Caki2 (cell line): ENCODE results near the gene CFI. TPM values are rescaled to one million over a fixed set of nuclear protein-coding genes. Genes with fewer than 3 reads are reported as not detected.

ENCODE experiments used
- DNase-seq: peaks from one replicate; pipeline ENCODE4 v3.0.0-alpha.2; 2015; ENCODE audit warnings: low read depth
- in situ Hi-C: cut with HindIII; loops from 2 replicates; pipeline ENCODE4 v1.10.0; 2016; ENCODE audit warnings: low sequenced_read_pairs, low pct_unique_long_range_greater_than_20kb, mixed read lengths
- total RNA-seq: library from RNA; depleted of rRNA; stranded (reverse); fragments of >200 nt; shearing (Covaris generic); gene quantifications from 2 replicates; pipeline ENCODE4 v1.2.3, GENCODE V29; 2014; ENCODE audit warnings: low replicate concordance; rRNA removed

CFI gene
- 1.6 TPM in 1 of 2 replicates, not detected in the other for total RNA-seq

DNA sequence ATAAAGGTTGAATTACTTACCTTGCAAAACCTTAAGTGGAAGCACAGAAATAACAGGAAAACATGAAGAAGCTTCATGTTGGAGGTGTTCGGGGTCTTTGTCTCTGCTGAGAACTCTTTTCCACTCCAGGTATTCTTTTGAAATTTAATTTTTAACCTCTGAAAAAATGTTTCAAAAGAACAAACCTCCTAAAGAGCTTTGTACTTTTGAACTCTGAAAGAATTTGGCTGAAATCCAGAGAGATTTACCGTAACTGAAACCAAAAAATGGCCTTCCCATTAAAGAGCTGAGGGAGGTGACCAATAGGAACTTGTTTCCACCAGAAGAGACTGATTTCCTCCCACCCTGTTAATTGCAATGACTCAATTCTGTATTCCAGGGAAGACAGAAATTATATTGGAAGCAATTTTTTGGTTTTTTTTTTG lies at the start of gene CFI:
CFI (minus strand) TSS at position 105 of the 425 bp plus-strand sequence; CDS start at position 77, 28 bp downstream.
- DNase-seq = peak; percentile 14
- in situ Hi-C loops = loop anchor here (25.0 kb wide), 1 partner anchor 365 kb away; the partner anchor contains the start of gene SEC24B

DNA sequence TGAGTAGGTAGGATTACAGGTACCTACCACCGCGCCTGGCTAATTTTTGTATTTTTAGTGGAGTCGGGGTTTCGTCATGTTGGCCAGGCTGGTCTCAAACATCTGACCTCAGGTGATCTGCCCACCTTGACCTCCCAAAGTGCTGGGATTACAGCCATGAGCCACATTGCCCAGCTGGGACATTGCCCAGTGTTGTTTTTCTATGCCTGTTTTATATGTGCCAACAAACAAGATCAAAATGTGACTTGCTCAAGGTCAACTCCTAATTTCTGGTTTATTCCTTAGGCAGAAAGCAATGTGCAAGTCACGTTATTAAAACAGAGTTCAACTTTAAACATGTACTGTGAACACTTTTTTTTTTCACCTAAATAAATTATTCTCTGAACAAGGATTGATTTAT lies 48.8 kb upstream of the CFI start:
- no peak for DNase-seq
- in situ Hi-C loops = no loop called here

DNA sequence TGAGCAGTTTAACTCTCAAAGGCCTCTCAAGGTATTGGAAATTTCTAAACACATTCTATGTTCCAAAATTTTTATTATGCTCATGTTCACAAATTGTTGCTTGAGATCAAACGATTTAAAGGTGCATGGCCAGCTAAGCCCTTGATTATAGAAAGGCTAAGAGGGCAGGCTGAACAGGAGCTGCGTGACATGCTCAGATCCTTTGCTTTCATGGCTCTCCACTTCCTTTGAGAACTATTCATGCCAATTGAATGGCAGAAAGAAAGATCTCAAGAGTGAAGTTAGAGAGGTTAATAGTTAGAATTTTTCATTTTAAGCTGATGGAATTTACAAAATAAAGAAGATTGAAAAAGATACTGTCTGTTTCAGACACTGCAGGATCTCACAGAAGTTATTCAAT lies 46.7 kb upstream of the CFI start:
- in situ Hi-C loops = no loop called here
- no peak for DNase-seq

DNA sequence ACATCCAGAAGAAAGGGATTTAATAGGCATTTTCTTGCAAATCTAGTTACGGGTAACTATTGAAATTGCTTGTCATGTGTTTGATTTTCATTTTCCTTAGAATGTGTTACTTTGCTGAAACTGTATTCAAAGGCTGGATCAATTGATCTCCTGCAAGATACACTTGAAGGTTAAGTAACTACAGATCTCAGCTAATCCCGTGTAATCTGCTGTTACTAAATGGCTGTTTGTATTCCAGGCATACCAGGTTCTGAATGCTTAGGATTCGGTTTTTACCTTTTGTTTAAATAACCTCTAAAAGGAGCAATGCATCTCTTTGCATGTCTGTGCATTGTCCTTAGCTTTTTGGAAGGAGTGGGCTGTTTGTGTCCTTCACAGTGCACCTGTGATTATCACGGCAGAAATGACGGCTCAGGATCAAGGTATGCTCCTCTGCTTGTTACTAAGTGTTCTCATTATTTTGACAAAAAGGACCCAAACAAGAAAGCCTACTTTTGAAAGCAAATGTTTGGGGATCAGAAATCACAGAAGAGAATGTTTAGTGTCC lies 46.2 kb upstream of the CFI start, which contains the start of gene LRIT3:
LRIT3 (plus strand) TSS at position 212 of the 547 bp plus-strand sequence; CDS start at position 307, 95 bp downstream.
- in situ Hi-C loops = no loop called here
- DNase-seq = no peak

DNA sequence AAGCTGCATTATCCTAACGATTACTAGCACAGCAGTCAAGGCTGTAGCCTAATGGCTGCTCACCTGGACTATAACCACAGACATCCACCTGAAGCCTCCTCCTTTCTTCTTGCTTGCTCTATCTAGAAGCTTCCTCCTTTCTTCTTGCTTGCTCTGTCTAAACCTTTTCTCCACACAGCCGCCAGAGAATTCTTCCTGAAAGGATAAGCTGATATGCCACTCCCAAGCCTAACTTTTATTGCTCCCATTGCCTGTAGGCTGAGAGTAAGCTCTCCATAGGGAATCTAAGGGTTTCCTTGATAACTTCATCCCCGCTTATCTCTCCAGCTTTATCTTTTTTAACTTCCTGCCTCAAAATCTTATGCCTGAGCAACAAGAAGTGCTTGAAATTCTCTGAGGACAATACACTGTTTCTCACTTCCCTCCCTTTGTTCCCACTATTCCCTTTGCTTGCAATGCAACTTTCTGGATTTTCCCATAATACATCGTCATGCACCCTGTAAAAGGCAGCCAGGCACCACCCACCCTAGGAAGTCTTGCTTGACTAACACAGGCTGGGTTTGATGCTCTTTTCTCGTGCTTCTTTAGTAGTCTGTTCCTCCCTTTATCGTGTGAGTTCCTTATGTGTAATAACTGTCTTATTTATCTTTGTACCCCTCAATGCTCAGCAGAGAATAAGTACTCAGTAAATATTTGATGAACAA lies 44.7 kb upstream of the CFI start:
- in situ Hi-C loops = no loop called here
- no peak for DNase-seq

DNA sequence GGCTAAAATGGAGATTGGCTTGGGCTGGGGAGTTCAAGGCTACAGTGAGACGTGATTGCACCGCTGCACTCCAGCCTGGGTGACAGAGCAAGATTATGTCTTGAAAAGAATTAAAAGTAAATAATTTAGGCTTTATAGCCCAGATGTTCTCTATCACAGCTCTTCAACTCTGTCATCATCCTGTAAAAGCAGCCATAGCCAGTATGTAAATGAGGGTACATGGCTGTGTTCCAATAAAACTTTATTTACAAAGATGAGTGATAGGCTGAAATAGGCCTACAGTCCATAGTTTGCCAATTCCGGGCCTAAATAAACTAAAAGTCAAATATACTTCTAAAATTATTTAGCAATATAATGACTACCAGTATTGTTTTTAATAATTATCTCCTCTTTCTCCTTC lies 35.2 kb upstream of the CFI start:
- in situ Hi-C loops = no loop called here
- DNase-seq = no peak

DNA sequence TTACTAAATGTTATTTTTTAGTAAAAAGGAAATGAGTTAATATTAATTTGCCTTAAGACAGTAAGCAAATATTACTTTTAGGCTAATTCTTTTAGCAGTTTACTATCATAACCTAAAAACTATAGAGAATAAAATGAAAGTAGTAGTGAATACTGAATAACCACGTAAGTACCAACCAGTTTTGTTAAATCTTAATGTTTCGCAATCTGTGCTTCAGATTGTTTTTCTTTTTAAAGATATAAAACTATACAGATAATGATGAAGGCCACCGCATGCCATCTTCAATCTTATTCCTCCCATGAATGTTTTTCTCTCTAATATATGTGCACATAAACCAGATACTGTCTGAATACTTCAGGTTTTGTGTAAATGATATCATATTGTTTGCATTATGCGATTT lies 32.0 kb upstream of the CFI start:
- in situ Hi-C loops = no loop called here
- no peak for DNase-seq

DNA sequence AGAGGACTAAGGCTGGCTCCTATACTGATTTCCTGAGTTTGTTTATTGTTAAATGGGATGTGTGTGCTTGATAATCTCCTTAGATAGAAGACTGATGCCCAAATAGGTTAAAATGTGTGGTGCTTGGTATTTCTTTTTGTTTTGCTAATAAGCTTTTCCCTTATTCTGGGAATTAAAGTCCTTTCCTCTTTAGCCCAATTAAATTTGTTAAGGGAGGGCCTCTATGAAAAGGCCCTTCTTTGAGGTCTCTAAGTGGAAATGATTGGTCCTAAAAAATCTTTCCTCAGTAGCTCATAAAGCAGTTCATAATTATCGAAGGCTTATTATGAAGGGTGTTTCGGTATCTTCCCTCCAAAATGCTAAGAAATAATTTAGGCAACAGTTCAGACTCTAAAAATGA lies 25.9 kb upstream of the CFI start, which contains the start of gene RRH:
RRH (plus strand) TSS at position 301 of the 400 bp plus-strand sequence; CDS start at position 357, 56 bp downstream.
- DNase-seq = no peak
- in situ Hi-C loops = no loop called here

DNA sequence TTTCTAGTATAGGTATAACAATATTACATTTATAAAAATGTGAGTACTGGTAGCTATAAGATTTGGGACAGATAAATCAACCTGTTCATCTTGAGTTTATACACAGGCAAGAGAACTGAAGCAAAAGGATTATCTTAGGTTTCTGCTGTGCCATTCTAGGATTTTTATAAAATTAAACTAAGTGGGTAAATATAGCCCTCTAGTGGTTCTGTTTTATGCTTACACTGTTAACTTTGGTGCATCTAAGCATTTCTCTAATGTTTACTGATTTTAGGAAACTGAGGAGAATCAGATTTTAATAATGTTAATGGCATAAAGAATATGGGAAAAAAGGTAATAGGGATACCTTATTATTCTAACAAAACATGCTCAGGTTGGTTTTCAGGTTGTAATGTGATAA lies 24.9 kb upstream of the CFI start:
- in situ Hi-C loops = no loop called here
- DNase-seq = no peak

DNA sequence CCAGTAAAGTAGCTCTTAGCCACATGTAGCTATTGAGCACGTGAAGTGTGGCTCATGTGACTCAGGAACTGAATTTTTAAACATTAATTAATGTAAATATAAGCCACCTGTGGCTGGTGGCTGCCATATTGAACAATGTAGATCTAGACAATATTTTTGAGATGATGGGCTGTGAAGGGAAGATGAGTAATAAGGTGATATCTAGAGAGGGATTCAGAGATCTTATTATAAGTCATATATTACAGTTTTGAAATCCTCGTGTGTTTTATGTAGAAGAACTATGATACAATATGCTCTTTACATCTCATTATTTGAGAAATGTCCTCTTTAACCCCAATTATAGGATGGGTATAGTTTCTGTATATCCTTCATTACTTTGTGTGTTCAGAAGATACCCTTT lies 19.4 kb upstream of the CFI start:
- no peak for DNase-seq
- in situ Hi-C loops = loop anchor here (25.0 kb wide), 1 partner anchor 384 kb away; the partner anchor contains the start of gene SEC24B

DNA sequence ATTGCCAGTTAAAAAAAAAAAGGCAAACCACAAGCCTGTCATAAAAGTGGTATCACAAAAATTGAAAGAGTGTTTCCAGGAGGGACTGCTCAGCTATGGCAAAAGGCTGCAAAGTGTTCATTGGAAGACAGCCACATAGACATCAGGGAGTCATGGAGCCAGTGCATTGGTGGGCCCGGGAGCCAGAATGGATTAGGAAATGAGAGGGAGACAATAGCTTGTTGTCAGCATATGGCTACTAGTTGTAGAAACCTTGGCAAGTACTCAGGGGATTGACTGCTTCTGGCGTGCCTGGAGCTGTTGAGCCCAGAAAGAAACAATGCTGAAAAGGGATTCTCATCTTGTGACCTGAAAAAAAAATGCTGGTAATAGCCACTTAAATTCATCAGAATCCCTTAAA lies 18.8 kb upstream of the CFI start:
- no peak for DNase-seq
- in situ Hi-C loops = loop anchor here (25.0 kb wide), 1 partner anchor 383 kb away; the partner anchor contains the start of gene SEC24B

DNA sequence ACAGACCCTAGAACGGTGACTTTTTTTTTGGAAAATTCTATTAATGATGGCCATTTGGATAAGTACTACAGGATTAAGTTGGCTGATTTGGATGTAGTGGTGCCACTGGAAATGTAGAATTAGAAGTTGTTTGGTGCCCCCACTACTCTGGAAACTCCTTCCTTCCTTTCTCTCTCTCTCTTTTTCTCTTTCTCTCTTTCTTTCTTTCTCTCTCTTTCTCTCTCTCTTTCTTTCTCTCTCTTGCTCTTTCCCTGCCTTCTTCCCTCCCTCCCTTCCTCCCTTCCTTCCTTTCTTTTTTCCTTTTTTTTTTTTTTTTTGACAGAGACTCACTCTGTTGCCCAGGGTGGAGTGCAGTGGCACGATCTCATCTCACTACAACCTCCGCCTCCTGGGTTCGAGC lies 16.5 kb upstream of the CFI start:
- DNase-seq = no peak
- in situ Hi-C loops = loop anchor here (25.0 kb wide), 1 partner anchor 381 kb away; the partner anchor contains the start of gene SEC24B

DNA sequence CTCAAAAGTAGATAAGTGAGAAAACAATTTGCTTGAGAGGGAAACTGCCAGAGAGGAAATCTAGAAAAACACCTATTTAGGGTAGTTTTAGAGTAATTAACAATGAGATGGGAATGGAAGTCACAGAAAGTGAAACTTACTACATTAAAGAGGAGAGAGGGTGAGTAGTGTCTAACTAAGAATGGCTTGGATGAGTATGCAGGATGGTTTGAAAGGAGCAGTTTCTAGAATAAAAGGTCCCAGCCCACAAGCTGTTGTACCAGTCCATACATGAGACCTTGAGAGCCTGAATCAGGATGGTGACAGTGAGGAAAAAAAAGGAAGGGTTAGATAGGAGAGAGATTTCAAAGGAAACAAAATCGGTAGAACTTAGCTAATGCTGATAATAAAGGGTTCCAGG lies 15.1 kb upstream of the CFI start:
- in situ Hi-C loops = loop anchor here (25.0 kb wide), 1 partner anchor 380 kb away; the partner anchor contains the start of gene SEC24B
- no peak for DNase-seq

DNA sequence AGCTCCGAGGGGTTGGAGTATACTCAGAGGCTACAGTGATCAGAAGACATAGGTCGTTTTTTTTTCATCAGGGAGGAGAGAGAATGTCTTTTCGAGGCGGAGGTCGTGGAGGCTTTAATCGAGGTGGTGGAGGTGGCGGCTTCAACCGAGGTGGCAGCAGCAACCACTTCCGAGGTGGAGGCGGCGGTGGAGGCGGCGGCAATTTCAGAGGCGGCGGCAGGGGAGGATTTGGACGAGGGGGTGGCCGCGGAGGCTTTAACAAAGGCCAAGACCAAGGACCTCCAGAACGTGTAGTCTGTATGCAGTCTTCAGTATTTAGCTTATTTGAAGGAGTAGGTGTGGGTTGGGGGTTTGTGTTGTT lies 14.3 kb upstream of the CFI start:
- in situ Hi-C loops = loop anchor here (25.0 kb wide), 1 partner anchor 379 kb away; the partner anchor contains the start of gene SEC24B

DNA sequence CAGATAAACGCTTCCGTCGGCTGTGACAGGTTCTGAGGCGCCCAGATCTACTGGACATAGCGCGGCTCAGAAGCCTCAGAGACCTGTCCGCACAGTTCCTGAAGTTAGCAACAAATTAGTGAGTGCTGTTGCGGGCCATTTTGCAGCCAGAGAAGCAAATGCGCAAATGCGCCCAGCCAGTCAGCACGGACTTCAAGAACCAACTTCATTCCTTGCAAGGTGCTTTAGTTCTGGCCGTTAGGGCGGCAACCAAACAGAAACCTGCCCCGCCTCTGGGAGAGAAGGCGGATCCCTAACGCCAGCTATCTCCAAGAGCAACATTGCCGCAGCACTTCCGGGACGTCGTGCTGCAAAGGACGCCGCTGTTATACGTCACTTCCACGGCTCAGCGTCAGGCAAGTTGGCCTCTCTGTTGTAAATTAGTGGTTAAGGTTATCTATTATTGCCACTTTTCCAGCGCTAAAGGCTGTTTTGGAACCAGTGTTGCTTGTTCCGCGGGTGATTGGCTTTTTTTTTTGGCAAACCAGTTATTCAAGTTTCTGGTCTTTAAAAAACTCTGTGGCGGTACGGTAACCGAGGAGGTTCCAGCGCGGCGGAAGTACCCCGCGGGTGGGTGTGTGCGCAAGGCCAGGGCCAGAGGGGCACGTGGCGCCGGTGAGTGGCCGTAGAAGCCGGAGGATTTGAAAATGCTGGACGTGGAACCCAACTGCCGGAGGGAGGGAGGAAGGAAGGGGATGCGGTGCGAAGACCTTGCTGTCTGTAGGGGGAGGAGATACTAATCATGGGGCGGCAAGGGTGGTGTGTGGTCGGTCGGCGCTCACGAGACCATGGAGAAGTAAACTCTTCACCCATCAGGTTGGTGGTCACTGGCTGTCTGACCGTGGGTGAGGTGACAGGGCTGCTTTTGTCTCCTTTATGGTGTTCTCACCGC lies 13.6 kb upstream of the CFI start, which contains the start of gene GAR1:
GAR1 (plus strand) TSS at position 612 of the 931 bp plus-strand sequence. CDS start 403 bp downstream, outside the sequence.
- in situ Hi-C loops = loop anchor here (25.0 kb wide), 1 partner anchor 378 kb away; the partner anchor contains the start of gene SEC24B
- DNase-seq = peak; percentile 90

More for the DNA sequence above, 14.3 kb upstream of the CFI start:
- no peak for DNase-seq

DNA sequence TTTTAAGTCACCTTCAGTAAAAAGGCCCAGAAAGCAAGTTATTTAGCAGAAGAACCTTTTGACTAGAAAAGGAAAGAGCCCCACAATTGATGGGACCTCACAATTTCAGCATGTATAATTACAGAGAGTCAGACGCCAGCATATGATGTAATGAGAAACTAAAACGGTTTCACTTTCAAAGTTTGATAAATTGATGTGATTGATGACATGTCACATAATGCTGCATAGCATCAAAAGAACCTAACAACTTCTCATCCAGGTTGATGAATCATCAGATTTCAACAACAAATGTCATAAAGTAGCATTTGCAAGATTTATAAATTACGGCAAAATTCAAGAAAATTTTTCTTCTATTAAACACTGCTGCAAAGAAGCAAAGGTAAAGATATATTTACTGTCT lies 9.9 kb upstream of the CFI start:
- no peak for DNase-seq
- in situ Hi-C loops = loop anchor here (25.0 kb wide), 1 partner anchor 374 kb away; the partner anchor contains the start of gene SEC24B

DNA sequence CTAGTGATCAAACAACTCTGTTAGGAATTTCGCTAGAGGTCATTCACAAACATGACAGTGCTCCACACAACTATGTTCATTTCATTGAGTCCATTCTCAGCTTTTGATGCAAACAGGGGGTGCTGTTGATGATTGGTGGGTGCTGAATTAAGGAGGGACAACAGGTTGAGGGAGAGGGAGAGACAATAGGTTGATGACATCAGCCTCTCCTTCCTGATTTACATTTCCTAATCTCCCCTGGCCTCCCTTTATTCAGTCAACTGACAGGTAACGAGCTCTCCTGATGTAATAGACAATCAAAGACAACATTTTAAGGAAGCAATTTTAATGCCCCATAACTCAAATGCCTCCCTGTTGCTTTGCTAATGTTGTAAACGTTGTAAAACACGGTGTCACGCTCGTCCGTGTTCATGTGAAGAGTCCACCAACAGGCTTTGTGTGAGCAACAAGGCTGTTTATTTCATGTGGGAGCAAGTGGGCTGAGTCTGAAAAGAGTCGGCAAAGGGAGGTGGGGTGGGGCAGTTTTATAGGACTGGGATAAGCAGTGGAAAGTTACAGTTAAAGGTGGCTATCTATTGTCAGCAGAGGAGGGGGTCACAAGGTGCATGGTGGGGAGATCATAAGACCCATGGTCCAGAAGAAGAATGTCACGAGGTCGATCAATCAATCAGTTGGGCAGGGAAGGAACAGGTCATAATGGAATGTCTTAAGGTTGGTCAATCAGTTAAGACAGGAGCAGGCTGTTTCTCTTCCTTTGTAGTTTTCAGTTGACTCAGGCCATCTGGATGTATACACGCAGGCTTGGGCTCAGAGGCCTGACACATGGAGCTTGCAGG lies 9.0 kb upstream of the CFI start:
- no peak for DNase-seq
- in situ Hi-C loops = loop anchor here (25.0 kb wide), 1 partner anchor 373 kb away; the partner anchor contains the start of gene SEC24B
